Measurements from ENCODE around the gene ATP10A.

ATP10A gene

GRCh38 chr15:25709437-25710159 lies 153.5 kb downstream of the ATP10A start:
- no peak for TF ChIP-seq CREB5 (CRISPR knock-in tag; IDR thresholded peaks at IDR 0.05; ENCODE audit: low read depth)
- TF ChIP-seq OSR1 (CRISPR knock-in tag; IDR thresholded peaks at IDR 0.05): no peak
- TF ChIP-seq, protein P1, sequence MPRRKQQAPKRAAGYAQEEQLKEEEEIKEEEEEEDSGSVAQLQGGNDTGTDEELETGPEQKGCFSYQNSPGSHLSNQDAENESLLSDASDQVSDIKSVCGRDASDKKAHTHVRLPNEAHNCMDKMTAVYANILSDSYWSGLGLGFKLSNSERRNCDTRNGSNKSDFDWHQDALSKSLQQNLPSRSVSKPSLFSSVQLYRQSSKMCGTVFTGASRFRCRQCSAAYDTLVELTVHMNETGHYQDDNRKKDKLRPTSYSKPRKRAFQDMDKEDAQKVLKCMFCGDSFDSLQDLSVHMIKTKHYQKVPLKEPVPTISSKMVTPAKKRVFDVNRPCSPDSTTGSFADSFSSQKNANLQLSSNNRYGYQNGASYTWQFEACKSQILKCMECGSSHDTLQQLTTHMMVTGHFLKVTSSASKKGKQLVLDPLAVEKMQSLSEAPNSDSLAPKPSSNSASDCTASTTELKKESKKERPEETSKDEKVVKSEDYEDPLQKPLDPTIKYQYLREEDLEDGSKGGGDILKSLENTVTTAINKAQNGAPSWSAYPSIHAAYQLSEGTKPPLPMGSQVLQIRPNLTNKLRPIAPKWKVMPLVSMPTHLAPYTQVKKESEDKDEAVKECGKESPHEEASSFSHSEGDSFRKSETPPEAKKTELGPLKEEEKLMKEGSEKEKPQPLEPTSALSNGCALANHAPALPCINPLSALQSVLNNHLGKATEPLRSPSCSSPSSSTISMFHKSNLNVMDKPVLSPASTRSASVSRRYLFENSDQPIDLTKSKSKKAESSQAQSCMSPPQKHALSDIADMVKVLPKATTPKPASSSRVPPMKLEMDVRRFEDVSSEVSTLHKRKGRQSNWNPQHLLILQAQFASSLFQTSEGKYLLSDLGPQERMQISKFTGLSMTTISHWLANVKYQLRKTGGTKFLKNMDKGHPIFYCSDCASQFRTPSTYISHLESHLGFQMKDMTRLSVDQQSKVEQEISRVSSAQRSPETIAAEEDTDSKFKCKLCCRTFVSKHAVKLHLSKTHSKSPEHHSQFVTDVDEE (CRISPR knock-in tag; IDR thresholded peaks at IDR 0.05): no peak
- ATAC-seq: no peak

DNA sequence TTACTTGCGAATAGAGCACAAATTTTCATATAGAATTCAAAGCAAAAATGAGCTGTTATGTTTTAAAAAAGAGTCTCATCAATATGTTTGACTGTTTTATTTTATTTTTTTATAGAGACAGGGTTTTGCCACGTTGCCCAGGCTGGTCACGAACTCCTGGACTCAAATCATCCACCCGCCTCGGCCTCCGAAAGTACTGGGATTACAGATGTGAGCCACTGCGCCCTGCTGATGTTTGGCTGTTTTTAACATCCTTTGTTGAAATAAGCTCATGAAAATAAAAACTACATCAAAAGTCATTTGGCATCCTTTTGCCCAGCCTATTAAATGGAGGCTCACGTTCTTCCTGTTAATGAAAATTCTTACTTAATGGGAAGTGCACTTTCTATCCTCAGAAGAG lies 154.7 kb downstream of the ATP10A start:
- ATAC-seq: no peak
- TF ChIP-seq ISL1 (CRISPR knock-in tag; IDR thresholded peaks at IDR 0.05) (no peak), ZNF8 (CRISPR knock-in tag; IDR thresholded peaks at IDR 0.05) (no peak), PATZ1 (CRISPR knock-in tag; IDR thresholded peaks at IDR 0.05; ENCODE audit: borderline replicate concordance) (no peak)
- TF ChIP-seq, protein P1 (CRISPR knock-in tag; IDR thresholded peaks at IDR 0.05): no peak

GRCh38 chr15:25707656-25708365 lies 155.3 kb downstream of the ATP10A start:
- no peak for ATAC-seq
- TF ChIP-seq TCF4 (CRISPR knock-in tag; IDR thresholded peaks at IDR 0.05; ENCODE audit: borderline replicate concordance) (no peak), POU6F1 (CRISPR knock-in tag; IDR thresholded peaks at IDR 0.05; ENCODE audit: borderline replicate concordance, low read depth) (no peak), TOX (CRISPR knock-in tag; IDR thresholded peaks at IDR 0.05; ENCODE audit: borderline replicate concordance) (no peak), RARB (CRISPR knock-in tag; IDR thresholded peaks at IDR 0.05) (no peak), BACH2 (CRISPR knock-in tag; IDR thresholded peaks at IDR 0.05; ENCODE audit: borderline replicate concordance) (no peak), SNAI2 (CRISPR knock-in tag; IDR thresholded peaks at IDR 0.05) (no peak), ESRRG (CRISPR knock-in tag; IDR thresholded peaks at IDR 0.05) (no peak), PPARA (CRISPR knock-in tag; IDR thresholded peaks at IDR 0.05; ENCODE audit: borderline replicate concordance) (no peak), PATZ1 (CRISPR knock-in tag; IDR thresholded peaks at IDR 0.05; ENCODE audit: borderline replicate concordance) (no peak), CSDC2 (CRISPR knock-in tag; IDR thresholded peaks at IDR 0.05) (no peak), ISL1 (CRISPR knock-in tag; IDR thresholded peaks at IDR 0.05) (no peak)
- TF ChIP-seq, protein P1 (CRISPR knock-in tag; IDR thresholded peaks at IDR 0.05): no peak
- TF ChIP-seq, protein P2, sequence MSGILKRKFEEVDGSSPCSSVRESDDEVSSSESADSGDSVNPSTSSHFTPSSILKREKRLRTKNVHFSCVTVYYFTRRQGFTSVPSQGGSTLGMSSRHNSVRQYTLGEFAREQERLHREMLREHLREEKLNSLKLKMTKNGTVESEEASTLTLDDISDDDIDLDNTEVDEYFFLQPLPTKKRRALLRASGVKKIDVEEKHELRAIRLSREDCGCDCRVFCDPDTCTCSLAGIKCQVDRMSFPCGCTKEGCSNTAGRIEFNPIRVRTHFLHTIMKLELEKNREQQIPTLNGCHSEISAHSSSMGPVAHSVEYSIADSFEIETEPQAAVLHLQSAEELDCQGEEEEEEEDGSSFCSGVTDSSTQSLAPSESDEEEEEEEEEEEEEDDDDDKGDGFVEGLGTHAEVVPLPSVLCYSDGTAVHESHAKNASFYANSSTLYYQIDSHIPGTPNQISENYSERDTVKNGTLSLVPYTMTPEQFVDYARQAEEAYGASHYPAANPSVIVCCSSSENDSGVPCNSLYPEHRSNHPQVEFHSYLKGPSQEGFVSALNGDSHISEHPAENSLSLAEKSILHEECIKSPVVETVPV (CRISPR knock-in tag; IDR thresholded peaks at IDR 0.05): no peak
